Right lung (tissue), 10 donors: ENCODE data around the gene LBP. TPM values are rescaled to one million over a fixed set of nuclear protein-coding genes. Genes with fewer than 3 reads are reported as not detected.
A peak's percentile ranks its signal among the peaks of the same experiment; 100 is the strongest.
"Not testable (repeated sequence)": the region's sequence is repeated elsewhere in the genome, so short reads cannot be mapped to it uniquely, and the experiment has no call there.

ENCODE experiments used
- DNase-seq, 2 donors: peaks; one replicate each; pipeline ENCODE4 v3.0.0-alpha.2; 2013
- long read RNA-seq, 8 donors: transcript quantifications; one replicate each; lab custom pipeline, GENCODE V29; 2026
- polyA plus RNA-seq, 5 donors: library from polyadenylated mRNA; unstranded; fragments of 120-200 nt; gene quantifications; one replicate each; pipeline versions ENCODE4 v1.2.1 to v1.2.3, GENCODE V29; 2013; ENCODE audit warnings: inconsistent platforms in 1 of 5, low replicate concordance in 1 of 5; ENCODE audit not compliant: insufficient read length in 5 of 5, insufficient read depth in 1 of 5

Gene LBP
- not detected for polyA plus RNA-seq
- long read RNA-seq, donor 1 = 0 reads
- long read RNA-seq, donor 2 = 0 reads
- long read RNA-seq, donor 3 = 0 reads
- long read RNA-seq, donor 4 = 0 reads
- long read RNA-seq, donor 5 = 0 reads
- long read RNA-seq, donor 6 = 0 reads
- long read RNA-seq, donor 7 = 0 reads
- long read RNA-seq, donor 8 = 0 reads

DNA sequence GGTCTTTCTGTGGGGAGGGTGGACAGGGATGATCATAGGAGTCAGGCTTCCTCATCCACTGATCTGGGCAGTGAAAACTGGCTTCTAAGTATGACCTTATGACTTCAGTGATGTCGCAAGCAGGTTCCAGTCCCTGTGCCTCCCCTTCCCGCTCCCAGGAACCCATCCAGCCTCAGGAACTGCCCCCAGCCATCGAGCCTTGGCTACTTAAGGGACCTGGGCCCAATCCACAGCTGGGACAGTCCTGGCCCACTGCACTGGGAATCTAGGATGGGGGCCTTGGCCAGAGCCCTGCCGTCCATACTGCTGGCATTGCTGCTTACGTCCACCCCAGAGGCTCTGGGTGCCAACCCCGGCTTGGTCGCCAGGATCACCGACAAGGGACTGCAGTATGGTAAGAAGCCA, at the start of gene LBP:
Gene LBP, plus strand, starts transcription at position 236 of the 405 bp plus-strand sequence. Its CDS starts 35 bp downstream, at position 271.
- no peak for DNase-seq

- DNase-seq = no peak
Measured at GRCh38 chr20:38297916-38298674, 48.2 kb upstream of the LBP start.

DNA sequence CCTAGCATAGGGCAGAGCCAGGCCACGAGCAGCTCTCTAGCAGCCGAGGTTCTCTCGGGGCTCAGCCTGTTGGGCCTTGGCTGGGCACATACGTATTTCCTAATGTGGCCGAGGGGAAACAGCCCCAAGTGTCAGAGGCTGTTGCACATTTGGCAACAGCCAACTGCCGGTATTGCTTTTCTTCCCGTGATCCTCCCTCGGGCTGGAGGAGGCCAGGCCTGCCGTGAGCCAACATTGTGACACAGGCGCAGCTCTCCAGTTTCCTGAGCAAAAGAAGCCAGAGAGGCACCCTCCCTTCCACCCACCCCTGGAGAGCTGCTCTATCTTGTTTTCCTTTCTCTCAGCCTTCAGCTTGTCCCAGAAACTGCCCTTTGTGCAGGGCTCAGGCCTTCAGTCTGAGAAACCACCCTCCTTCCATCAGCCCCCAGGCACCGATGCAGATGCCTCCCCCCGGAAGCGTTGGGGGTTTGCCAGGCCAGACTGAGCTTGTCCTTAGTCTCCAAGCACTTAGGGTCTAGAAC, 47.5 kb upstream of the LBP start:
- DNase-seq = peak; percentile 85 to 89

DNA sequence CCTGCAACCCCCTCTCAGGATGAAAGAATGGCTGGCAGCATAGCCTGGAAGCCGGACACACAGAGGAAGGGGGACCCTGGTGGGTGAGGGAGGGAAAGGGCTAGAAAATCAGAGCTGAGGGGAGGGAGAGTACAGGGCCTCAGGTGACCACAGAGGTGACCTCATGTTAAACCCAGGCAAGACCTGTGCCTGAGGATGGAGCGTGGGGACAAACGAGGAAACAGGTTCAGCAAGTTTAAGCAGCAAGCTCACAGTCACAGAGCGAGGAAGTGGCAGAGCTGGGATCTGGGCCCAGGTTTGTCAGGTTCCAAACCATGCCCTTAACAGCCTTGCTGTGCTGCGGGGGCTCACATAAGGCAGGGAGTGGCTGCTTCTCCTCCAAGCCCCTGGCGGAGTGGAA, 46.3 kb upstream of the LBP start:
- DNase-seq = peak in 1 of 2 donors; percentile 26

- DNase-seq = no peak
Measured at GRCh38 chr20:38300438-38300837, 45.8 kb upstream of the LBP start.

DNA sequence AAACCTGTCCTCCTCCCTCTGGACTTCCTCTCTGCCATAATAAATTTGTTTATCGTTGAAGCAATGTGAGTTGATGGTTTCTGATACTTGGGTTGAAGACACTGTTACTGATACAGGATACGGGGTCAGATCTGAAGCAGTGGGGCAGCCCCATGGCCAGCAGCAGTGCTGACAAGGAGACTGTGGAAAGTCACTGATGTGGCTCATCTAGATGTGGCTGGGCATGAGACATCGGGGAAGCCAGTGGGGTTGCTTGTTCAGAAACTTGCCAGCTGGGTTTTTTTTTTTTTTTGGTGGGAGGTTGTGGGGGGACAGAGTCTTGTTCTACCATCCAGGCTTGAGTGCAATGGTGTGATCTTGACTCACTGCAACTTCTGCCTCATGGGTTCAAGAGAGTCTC, 45.0 kb upstream of the LBP start:
- DNase-seq = no peak

GRCh38 chr20:38302786-38303185, 43.5 kb upstream of the LBP start:
- DNase-seq = no peak

- no peak for DNase-seq
Measured at GRCh38 chr20:38303908-38304379, 42.3 kb upstream of the LBP start, which contains the start of gene BPI. TSS of gene BPI (plus strand) at chr20:38304156. CDS start at chr20:38304224, 68 bp downstream.

DNA sequence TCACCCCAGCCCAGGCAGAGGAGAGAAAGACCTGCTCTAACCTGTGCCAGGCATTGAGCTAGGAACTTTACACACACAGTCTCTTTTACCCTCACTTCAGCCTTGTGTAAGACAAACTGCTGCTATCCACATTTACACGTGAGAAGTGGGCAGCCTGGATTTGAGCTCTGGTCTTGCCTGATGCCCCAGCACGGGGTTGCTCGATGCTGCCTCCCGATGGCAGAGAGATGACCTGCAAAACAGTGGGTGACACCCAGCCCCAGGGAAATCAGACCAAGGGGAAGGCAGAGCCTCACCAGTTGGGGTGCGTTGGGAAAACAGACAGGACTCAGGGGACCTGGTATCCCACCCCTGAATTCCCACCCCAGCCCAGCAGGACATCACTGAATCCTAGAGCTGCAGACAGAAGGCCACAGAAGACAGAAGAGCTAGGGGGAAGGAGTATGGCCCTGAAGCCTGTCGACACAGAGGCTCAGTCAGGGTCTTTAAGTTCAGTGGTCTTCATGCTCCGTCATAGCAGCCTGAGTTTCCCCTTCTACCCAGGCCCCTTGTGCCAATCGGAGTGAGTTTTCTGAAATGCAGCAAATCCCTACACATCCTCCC, 41.3 kb upstream of the LBP start:
- no peak for DNase-seq

GRCh38 chr20:38305541-38305940, 40.7 kb upstream of the LBP start:
- no peak for DNase-seq

- no peak for DNase-seq
Measured at GRCh38 chr20:38306379-38306778, 39.9 kb upstream of the LBP start.

DNA sequence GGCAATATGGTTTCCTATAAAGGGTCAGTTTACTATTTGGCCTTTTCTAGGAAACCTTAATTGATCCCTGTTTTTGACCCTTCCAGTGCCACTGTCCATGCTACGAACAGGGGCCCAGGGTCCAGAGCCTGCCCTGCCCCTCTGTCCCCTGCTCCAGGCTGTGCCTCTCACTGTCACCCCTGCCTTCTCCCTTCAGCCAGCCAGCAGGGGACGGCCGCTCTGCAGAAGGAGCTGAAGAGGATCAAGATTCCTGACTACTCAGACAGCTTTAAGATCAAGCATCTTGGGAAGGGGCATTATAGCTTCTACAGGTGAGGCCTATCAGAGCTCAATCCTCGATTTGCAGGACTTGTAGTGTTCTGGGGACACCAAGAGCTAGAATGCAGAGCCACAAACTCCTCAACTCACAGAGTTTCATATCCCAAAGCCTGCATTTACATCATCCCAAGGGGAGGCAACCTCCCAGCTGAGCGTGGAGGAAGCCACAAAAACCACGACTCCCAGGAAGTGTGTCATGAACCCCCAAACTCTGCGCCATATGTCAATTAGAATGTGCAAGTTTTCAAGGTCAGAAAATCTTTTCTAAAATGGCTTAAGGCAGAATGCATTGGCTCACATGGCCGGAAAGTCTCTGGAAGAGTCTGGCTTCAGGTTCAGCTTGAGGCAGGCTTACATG, 38.8 kb upstream of the LBP start:
- DNase-seq = no peak

- no peak for DNase-seq
Measured at GRCh38 chr20:38308047-38308438, 38.2 kb upstream of the LBP start.

DNA sequence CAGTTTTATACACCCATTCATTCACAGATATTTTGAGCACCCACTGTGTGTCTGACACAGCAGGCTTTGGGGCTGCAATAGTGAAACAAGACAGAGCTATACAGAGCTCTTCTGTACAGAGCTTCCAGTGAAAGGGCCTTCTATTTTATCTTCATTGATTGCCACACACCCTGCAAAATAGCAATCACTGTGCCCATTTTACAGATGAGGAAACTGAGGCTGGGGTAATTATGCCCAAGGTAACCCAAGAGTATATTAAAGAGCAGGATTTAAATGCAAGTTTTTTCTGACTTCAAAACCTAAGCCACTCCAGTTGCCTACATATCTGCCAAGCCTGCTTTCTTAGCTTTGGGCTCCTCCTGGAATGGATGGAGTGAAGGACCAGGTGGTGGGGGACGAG, 37.8 kb upstream of the LBP start:
- no peak for DNase-seq

DNA sequence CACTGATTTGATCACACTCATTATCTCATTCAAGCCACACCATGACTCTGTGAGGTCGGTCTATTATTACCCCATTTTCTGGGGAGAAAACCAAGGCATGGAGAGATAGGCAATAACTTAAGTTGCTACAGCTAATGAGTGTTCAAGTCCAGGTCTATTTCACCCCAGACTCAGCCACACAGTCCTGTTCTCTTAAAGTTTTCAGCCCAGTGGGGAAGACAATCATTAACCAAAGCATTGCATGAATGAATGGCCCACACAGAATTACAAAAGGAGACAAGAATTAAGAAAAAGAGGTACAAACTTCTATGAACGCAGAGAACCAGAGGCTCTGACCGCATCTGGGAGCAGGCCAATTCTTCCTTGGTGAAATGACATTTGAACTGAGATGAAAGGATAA, 35.2 kb upstream of the LBP start:
- DNase-seq = no peak

DNA sequence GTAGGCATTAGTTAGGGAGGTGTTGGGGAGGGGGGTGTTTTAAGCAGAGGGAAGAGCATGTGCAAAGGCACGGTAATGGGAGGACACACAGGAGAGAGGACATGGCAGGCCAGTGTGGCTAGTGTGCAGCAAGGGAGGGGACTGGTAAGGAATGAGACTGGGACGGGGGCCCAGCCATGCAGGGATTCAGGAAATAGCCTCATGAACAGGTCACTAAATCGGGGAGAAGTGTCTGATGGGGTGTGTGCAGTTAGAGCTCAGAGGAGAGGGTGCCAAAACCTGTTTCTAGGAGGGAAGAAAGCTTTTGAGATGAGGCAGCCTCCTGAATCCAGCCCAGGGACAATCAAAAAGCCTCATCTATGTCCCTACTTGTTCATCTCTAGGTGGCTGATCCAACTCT, 34.8 kb upstream of the LBP start:
- DNase-seq = no peak

DNA sequence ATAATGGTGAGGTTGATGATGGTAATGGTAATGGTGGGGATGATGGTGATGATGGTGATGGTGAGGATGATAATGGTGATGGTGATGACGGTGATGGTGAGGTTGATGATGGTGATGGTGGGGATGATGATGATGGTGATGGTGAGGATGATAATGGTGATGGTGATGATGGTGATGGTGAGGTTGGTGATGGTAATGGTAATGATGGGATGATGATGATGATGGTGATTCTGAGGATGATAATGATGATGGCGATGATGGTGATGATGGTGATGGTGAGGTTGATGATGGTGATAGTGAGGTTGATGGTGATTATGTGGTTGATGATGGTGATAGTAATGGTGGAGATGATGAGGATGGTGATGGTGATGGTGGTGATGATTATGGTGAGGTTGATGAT, 32.6 kb upstream of the LBP start:
- DNase-seq = no peak

- DNase-seq = not testable (repeated sequence)
Measured at GRCh38 chr20:38314350-38314749, 31.9 kb upstream of the LBP start.

DNA sequence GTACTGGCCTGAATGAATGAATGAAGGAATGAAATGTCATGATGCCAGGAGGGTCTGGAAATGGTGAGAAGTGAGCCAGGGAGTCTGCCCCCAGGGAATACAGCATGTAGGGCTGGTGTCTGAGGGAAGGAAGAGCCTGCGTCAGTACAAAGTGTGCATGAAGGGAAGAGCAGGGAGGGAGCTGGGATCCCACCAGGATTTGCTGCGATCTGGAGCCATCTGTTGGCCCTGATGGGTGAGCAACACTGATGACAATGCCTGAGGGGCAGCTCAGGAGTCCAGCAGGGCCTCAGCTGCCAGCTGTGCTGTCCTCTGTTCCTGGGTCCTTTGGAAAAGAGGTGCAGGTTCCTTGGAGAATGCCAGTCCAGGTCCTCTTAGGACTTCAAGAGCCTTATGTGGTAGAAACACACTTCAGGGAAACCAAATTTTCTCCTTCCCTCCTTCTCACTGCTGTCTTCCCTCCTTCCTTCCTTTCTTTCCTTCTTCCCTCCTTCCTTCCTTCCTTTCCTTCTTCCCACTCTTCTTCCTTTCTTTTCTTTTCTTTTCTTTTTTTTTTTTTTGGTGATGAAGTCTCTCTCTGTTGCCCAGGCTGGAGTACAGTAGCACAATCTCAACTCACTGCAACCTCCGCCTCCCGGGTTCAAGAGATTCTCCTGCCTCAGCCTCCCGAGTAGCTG, 30.9 kb upstream of the LBP start:
- peak in 1 of 2 donors; percentile 35 for DNase-seq

DNA sequence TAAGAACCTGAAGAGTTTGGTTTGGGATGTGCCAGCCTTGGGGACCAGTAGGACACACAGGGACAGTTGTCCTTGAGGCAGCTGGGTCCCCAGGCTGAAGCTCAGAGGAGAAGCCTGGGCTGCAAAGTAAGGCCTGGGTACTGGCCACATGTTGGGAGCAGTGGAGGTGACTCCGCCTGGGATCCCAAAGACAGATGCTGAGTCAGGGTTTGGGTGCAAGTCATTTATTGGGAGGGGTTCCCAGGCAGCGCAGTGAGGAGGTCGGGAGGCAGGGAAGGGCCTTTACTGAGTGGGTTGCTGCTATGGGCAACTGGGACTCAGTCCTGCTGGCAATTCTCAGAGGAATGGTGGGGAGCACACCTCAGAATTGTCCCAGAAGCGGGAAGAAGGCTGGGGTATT, 29.9 kb upstream of the LBP start:
- no peak for DNase-seq

- DNase-seq = no peak
Measured at GRCh38 chr20:38317422-38317821, 28.9 kb upstream of the LBP start.

DNA sequence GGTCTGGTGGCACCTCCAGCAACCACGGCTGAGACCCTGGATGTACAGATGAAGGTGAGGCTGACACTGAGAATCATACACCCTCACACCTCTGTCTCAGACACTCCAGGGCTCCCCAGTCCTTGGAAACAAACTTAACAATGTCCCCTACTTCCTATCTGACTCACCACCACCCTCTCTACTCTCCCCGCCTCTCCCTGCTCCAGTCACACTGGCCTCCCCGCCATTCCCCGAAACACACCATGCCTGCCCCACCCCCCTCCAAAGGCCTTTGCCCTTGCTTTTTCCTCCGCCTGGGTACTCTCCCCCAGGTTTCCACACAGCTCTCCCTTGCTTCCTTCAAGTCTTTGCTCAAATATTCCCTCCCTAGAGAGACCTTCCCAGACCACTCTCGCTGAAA, 26.1 kb upstream of the LBP start:
- no peak for DNase-seq
